HUES6 (cell line): ENCODE data around the gene SULT4A1.
"Not testable (repeated sequence)": the region's sequence is repeated elsewhere in the genome, so short reads cannot be mapped to it uniquely, and the experiment has no call there.

Experiments
- H3K27ac ChIP-seq: 2 replicates; pipeline ENCODE4 v1.7.0; 2013; ENCODE audit warnings: low read depth, mild to moderate bottlenecking, low read length, inconsistent platforms
- H3K27me3 ChIP-seq: 2 replicates; pipeline ENCODE4 v1.6.1; 2013; ENCODE audit warnings: low read length; ENCODE audit not compliant: control insufficient read depth, insufficient read depth
- H3K36me3 ChIP-seq: 2 replicates; pipeline ENCODE4 v1.6.1; 2013; ENCODE audit warnings: low read length; ENCODE audit not compliant: control insufficient read depth, insufficient read depth
- H3K4me1 ChIP-seq: 2 replicates; pipeline ENCODE4 v1.6.1; 2013; ENCODE audit warnings: low read length; ENCODE audit not compliant: control insufficient read depth, insufficient read depth
- H3K4me3 ChIP-seq: 2 replicates; pipeline ENCODE4 v1.5.1; 2013; ENCODE audit warnings: low read depth, low read length
- H3K9ac ChIP-seq: one replicate; pipeline ENCODE4 v1.6.1; 2013; ENCODE audit warnings: mild to moderate bottlenecking, low read length
- H3K9me3 ChIP-seq: 2 replicates; pipeline ENCODE4 v1.6.1; 2013; ENCODE audit warnings: low read depth, low read length; ENCODE audit not compliant: control insufficient read depth, insufficient read depth

SULT4A1 gene

GRCh38 chr22:43879901-43880540 is 17.7 kb upstream of the SULT4A1 start:
- Histone ChIP-seq H3K4me3 (no peak overlapping the region), H3K36me3 (no peaks in the 10 kb centered on the region), H3K27me3 (no peaks in the 10 kb centered on the region)

GRCh38 chr22:43878831-43879550 is 16.7 kb upstream of the SULT4A1 start:
- Histone ChIP-seq H3K4me1 (no peaks in the 10 kb centered on the region), H3K9ac (no peak overlapping the region), H3K27me3 (no peaks in the 10 kb centered on the region), H3K36me3 (no peaks in the 10 kb centered on the region), H3K27ac (no peak overlapping the region), H3K9me3 (peaks cover 12% of the 10 kb centered on the region; the same call in 1 of the 2 replicates), H3K4me3 (no peak overlapping the region)

More at GRCh38 chr22:43879901-43880540, 17.7 kb upstream of the SULT4A1 start:
- H3K27ac ChIP-seq: no peak overlapping the region
- H3K9ac ChIP-seq: no peak overlapping the region
- H3K4me1 ChIP-seq: peaks cover 3% of the 10 kb centered on the region; the same call in 1 of the 2 replicates
- H3K9me3 ChIP-seq: 0 out of 2 replicates have a peak, but pooled peaks cover 3% of the 10 kb centered on the region

- Histone ChIP-seq H3K9ac (no peak overlapping the region), H3K4me3 (no peak overlapping the region), H3K9me3 (peaks cover 12% of the 10 kb centered on the region), H3K36me3 (no peaks in the 10 kb centered on the region), H3K27me3 (no peaks in the 10 kb centered on the region), H3K27ac (no peak overlapping the region), H3K4me1 (no peaks in the 10 kb centered on the region)
These were observed 15.9 kb upstream of the SULT4A1 start for GRCh38 chr22:43878079-43878795.

GRCh38 chr22:43876866-43877509 is 14.7 kb upstream of the SULT4A1 start:
- Histone ChIP-seq H3K36me3 (no peaks in the 10 kb centered on the region), H3K27ac (no peak overlapping the region), H3K9me3 (peaks cover 12% of the 10 kb centered on the region), H3K4me1 (no peaks in the 10 kb centered on the region), H3K4me3 (no peak overlapping the region), H3K9ac (no peak overlapping the region), H3K27me3 (no peaks in the 10 kb centered on the region)

- Histone ChIP-seq H3K9me3 (peaks cover 15% of the 10 kb centered on the region), H3K27me3 (no peaks in the 10 kb centered on the region), H3K4me3 (no peak overlapping the region), H3K4me1 (peaks cover 12% of the 10 kb centered on the region; the same call in 1 of the 2 replicates), H3K9ac (no peak overlapping the region), H3K27ac (no peak overlapping the region), H3K36me3 (no peaks in the 10 kb centered on the region)
These were observed 7.5 kb upstream of the SULT4A1 start for GRCh38 chr22:43869799-43870198.

GRCh38 chr22:43869001-43869400 is 6.7 kb upstream of the SULT4A1 start:
- peak overlapping the region; percentile 57 for H3K9ac ChIP-seq
- H3K27ac ChIP-seq: peak overlapping the region; percentile 85
- not testable (repeated sequence) for H3K9me3 ChIP-seq, H3K36me3 ChIP-seq, H3K4me3 ChIP-seq, H3K27me3 ChIP-seq
- peaks cover 12% of the 10 kb centered on the region; the same call in 1 of the 2 replicates for H3K4me1 ChIP-seq

- no peaks in the 10 kb centered on the region for H3K36me3 ChIP-seq
- peaks cover 6% of the 10 kb centered on the region for H3K9me3 ChIP-seq
- H3K27me3 ChIP-seq: peaks cover 4% of the 10 kb centered on the region; the same call in 1 of the 2 replicates
- peaks cover 12% of the 10 kb centered on the region; the same call in 1 of the 2 replicates for H3K4me1 ChIP-seq
- H3K27ac ChIP-seq: peak overlapping the region; percentile 85
- H3K4me3 ChIP-seq: peak overlapping the region; percentile 44
- H3K9ac ChIP-seq: peak overlapping the region; percentile 57
These were observed 5.7 kb upstream of the SULT4A1 start for GRCh38 chr22:43867839-43868635.

GRCh38 chr22:43862882-43863202 is 529 bp upstream of the SULT4A1 start:
- Histone ChIP-seq H3K4me1 (peaks cover 27% of the 10 kb centered on the region), H3K4me3 (peak overlapping the region; percentile 53), H3K9ac (no peak overlapping the region), H3K36me3 (no peaks in the 10 kb centered on the region), H3K27me3 (peaks cover 4% of the 10 kb centered on the region; the same call in 1 of the 2 replicates), H3K27ac (no peak overlapping the region), H3K9me3 (no peaks in the 10 kb centered on the region)

- Histone ChIP-seq H3K27me3 (peaks cover 4% of the 10 kb centered on the region; the same call in 1 of the 2 replicates), H3K9me3 (peaks cover 11% of the 10 kb centered on the region), H3K4me3 (peak overlapping the region; percentile 73), H3K9ac (peak overlapping the region; percentile 32), H3K27ac (no peak overlapping the region), H3K4me1 (peaks cover 24% of the 10 kb centered on the region), H3K36me3 (no peaks in the 10 kb centered on the region)
These were observed 784 bp downstream of the SULT4A1 start for GRCh38 chr22:43861529-43861928.

- Histone ChIP-seq H3K4me1 (peaks cover 28% of the 10 kb centered on the region), H3K4me3 (peak overlapping the region; percentile 73), H3K36me3 (no peaks in the 10 kb centered on the region), H3K27me3 (peaks cover 4% of the 10 kb centered on the region; the same call in 1 of the 2 replicates), H3K27ac (no peak overlapping the region), H3K9ac (no peak overlapping the region), H3K9me3 (peaks cover 11% of the 10 kb centered on the region)
These were observed 1.5 kb downstream of the SULT4A1 start for GRCh38 chr22:43860831-43861230.
